HCT116 (cell line): Measurements from ENCODE around the gene FGD5. TPM values are rescaled to one million over a fixed set of nuclear protein-coding genes. Genes with fewer than 3 reads are reported as not detected.

Experiments used
- ATAC-seq: fragments of 200-7000 bp; cut with Tn5 transposase; 2 replicates; pipeline ENCODE4 v1.9.1; 2020; ENCODE audit warnings: mild to moderate bottlenecking, moderate library complexity
- BruUV-seq: library from RNA; stranded (reverse); fragments of 400-500 nt; replicated peaks from 2 replicates; lab custom pipeline; 2021; lab: Mats Ljungman, UMichigan
- CTCF ChIA-PET: fragments of 300-600 bp; sonication (Branson Sonifier 250); formaldehyde crosslinking; loops from one replicate; lab custom pipeline; 2021; ENCODE audit warnings: antibody characterized with exemption; lab: Charles Lee
- POLR2A ChIA-PET: fragments of 300-600, 350-600 bp; sonication (Branson Sonifier 250); formaldehyde crosslinking; loops from one replicate; lab custom pipeline; 2021; ENCODE audit warnings: antibody characterized with exemption; lab: Charles Lee
- RAD21 ChIA-PET, 2 experiments: fragments of 300-600 bp; sonication (Branson Sonifier 250); formaldehyde crosslinking; loops; one replicate each; lab custom pipeline; 2023; ENCODE audit warnings: low total read pairs in 2 of 2; ENCODE audit not compliant: uncharacterized antibody in 2 of 2, unreplicated experiment in 2 of 2, low non-redundant PET in 1 of 2; lab: Charles Lee
- DNase-seq: peaks from one replicate; pipeline ENCODE4 v3.0.0-alpha.2; 2010; ENCODE audit warnings: low read depth, low spot score
- H2AFZ ChIP-seq: fragments of 200-600 bp; shearing (Covaris generic), sonication (generic); 2 replicates; pipeline ENCODE4 v1.6.1; 2017; ENCODE audit warnings: low read depth, mixed run types, mixed read lengths, antibody characterized with exemption, low read length; ENCODE audit not compliant: poor library complexity, severe bottlenecking
- H3K27ac ChIP-seq: 2 replicates; pipeline ENCODE4 v1.5.1; 2012; ENCODE audit warnings: low read depth, low read length
- H3K27me3 ChIP-seq: fragments of 200-600 bp; sonication (generic); 2 replicates; pipeline ENCODE4 v1.6.1; 2016; ENCODE audit warnings: mixed run types, low read length, mixed read lengths; ENCODE audit not compliant: insufficient read depth
- H3K36me3 ChIP-seq, 2 experiments: fragments of 200-500 bp in 1 of 2; fragments of 200-600 bp in 1 of 2; sonication (Bioruptor generic) in 1 of 2; sonication (generic) in 1 of 2; 2 replicates each; pipeline versions ENCODE4 v1.5.1 to v1.6.1; 2014 to 2016; ENCODE audit warnings: low read length in 2 of 2, inconsistent platforms in 1 of 2, mixed read lengths in 1 of 2, mixed run types in 1 of 2; ENCODE audit not compliant: insufficient read depth in 2 of 2, control insufficient read depth in 1 of 2
- H3K4me1 ChIP-seq, 2 experiments: fragments of 200-600 bp in 1 of 2; sonication (generic) in 1 of 2; 2 replicates each; pipeline versions ENCODE4 v1.5.1 to v1.6.1; 2012 to 2017; ENCODE audit warnings: low read length in 2 of 2, inconsistent platforms in 1 of 2, mild to moderate bottlenecking in 1 of 2, mixed read lengths in 1 of 2, mixed run types in 1 of 2, moderate library complexity in 1 of 2; ENCODE audit not compliant: insufficient read depth in 2 of 2, control insufficient read depth in 1 of 2
- H3K4me2 ChIP-seq: fragments of 200-600 bp; sonication (generic); 2 replicates; pipeline ENCODE4 v1.6.1; 2017; ENCODE audit warnings: mixed run types, low read length, mixed read lengths
- H3K4me3 ChIP-seq, 2 experiments: fragments of 200-600 bp in 1 of 2; sonication (generic) in 1 of 2; replicated peaks in 1 of 2; 2 replicates each; pipeline ENCODE4 v1.5.1; 2011 to 2016; ENCODE audit warnings: low read length in 2 of 2, control low read depth in 1 of 2, low read depth in 1 of 2, mild to moderate bottlenecking in 1 of 2, mixed read lengths in 1 of 2, mixed run types in 1 of 2
- H3K79me2 ChIP-seq: fragments of 200-600 bp; sonication (generic); 2 replicates; pipeline ENCODE4 v1.6.1; 2017; ENCODE audit warnings: mild to moderate bottlenecking, mixed run types, low read length, moderate library complexity, mixed read lengths; ENCODE audit not compliant: insufficient read depth
- H3K9ac ChIP-seq: fragments of 200-600 bp; sonication (generic); 2 replicates; pipeline ENCODE4 v1.6.1; 2016; ENCODE audit warnings: low read length, mixed read lengths
- H3K9me2 ChIP-seq: fragments of 200-600 bp; sonication (generic), shearing (Covaris generic); 2 replicates; pipeline ENCODE4 v1.6.1; 2017; ENCODE audit warnings: mixed run types, mild to moderate bottlenecking, moderate library complexity; ENCODE audit not compliant: insufficient read depth
- H3K9me3 ChIP-seq, 2 experiments: fragments of 200-500 bp in 1 of 2; fragments of 200-600 bp in 1 of 2; sonication (Bioruptor generic) in 1 of 2; sonication (generic) in 1 of 2; 2 replicates each; pipeline ENCODE4 v1.6.1; 2014 to 2017; ENCODE audit warnings: low read length in 2 of 2, mixed read lengths in 2 of 2, inconsistent platforms in 1 of 2, low read depth in 1 of 2, mild to moderate bottlenecking in 1 of 2, mixed run types in 1 of 2, moderate library complexity in 1 of 2; ENCODE audit not compliant: control insufficient read depth in 1 of 2, insufficient read depth in 1 of 2
- H4K20me1 ChIP-seq: fragments of 200-600 bp; sonication (generic), shearing (Covaris generic); 2 replicates; pipeline ENCODE4 v1.6.1; 2017; ENCODE audit warnings: mixed run types, mild to moderate bottlenecking, moderate library complexity; ENCODE audit not compliant: insufficient read depth
- EGR1 ChIP-seq: IDR thresholded peaks from 2 replicates; pipeline ENCODE4 v1.6.1; 2012; ENCODE audit warnings: low read depth
- ELF1 ChIP-seq: IDR thresholded peaks from 2 replicates; pipeline ENCODE4 v1.6.1; 2012; ENCODE audit warnings: low read depth, borderline replicate concordance
- EZH2 ChIP-seq: fragments of 200-600 bp; sonication (generic); IDR thresholded peaks from 2 replicates; pipeline ENCODE4 v1.6.1; 2017; ENCODE audit warnings: antibody characterized with exemption, mixed run types
- EZH2phosphoT487 ChIP-seq: fragments of 200-600 bp; IDR thresholded peaks from 2 replicates; pipeline ENCODE4 v1.6.1; 2018; ENCODE audit warnings: antibody characterized with exemption, borderline replicate concordance
- FOSL1 ChIP-seq: IDR thresholded peaks from 2 replicates; pipeline ENCODE4 v1.6.1; 2012; ENCODE audit warnings: low read depth
- POLR2A ChIP-seq: IDR thresholded peaks from 2 replicates; pipeline ENCODE4 v1.7.0; 2011; ENCODE audit warnings: borderline replicate concordance; ENCODE audit not compliant: insufficient read depth, insufficient read length; ENCODE audit errors: extremely low read depth
- POLR2AphosphoS5 ChIP-seq: IDR thresholded peaks from 2 replicates; pipeline ENCODE4 v1.6.1; 2011; ENCODE audit warnings: mild to moderate bottlenecking, low read depth, low read length, moderate library complexity
- RAD21 ChIP-seq: IDR thresholded peaks from 2 replicates; pipeline ENCODE4 v1.6.1; 2012; ENCODE audit warnings: low read depth, mild to moderate bottlenecking
- REST ChIP-seq: IDR thresholded peaks from 2 replicates; pipeline ENCODE4 v1.6.1; 2012; ENCODE audit warnings: low read depth
- TCF7L2 ChIP-seq: IDR thresholded peaks from 2 replicates; pipeline ENCODE4 v1.7.0; 2011; ENCODE audit warnings: borderline replicate concordance, inconsistent platforms; ENCODE audit not compliant: insufficient read depth, insufficient read length; ENCODE audit errors: extremely low read depth
- YY1 ChIP-seq: IDR thresholded peaks from 2 replicates; pipeline ENCODE4 v1.6.1; 2011; ENCODE audit warnings: low read length, low read depth, moderate library complexity, mild to moderate bottlenecking; ENCODE audit not compliant: insufficient replicate concordance; ENCODE audit errors: extremely low read depth
- ZBTB33 ChIP-seq: IDR thresholded peaks from 2 replicates; pipeline ENCODE4 v1.6.1; 2011; ENCODE audit warnings: mild to moderate bottlenecking, low read length, moderate library complexity; ENCODE audit not compliant: insufficient replicate concordance; ENCODE audit errors: extremely low read depth
- ZNF274 ChIP-seq: fragments of 200-500 bp; sonication (Bioruptor generic); IDR thresholded peaks from 2 replicates; pipeline ENCODE4 v1.6.1; 2014; ENCODE audit warnings: mild to moderate bottlenecking, low read depth, low read length, inconsistent platforms
- intact Hi-C: fragments of 100-400 bp; cut with micrococcal nuclease; formaldehyde crosslinking; loops from 2 replicates; pipeline ENCODE4 v1.10.0; 2022
- total RNA-seq: library from RNA; stranded (reverse); gene quantifications from one replicate; pipeline ENCODE4 v1.2.1, GENCODE V29; 2021; ENCODE audit not compliant: unreplicated experiment
- TF ChIP-seq, protein P1 (sequence below): IDR thresholded peaks from 2 replicates; pipeline ENCODE4 v1.6.1; 2012
- TF ChIP-seq, protein P2 (sequence below): IDR thresholded peaks from 2 replicates; pipeline ENCODE4 v1.6.1; 2012

FGD5 gene
- total RNA-seq, 1 experiment from 2014 or later: 0.22 TPM

DNA sequence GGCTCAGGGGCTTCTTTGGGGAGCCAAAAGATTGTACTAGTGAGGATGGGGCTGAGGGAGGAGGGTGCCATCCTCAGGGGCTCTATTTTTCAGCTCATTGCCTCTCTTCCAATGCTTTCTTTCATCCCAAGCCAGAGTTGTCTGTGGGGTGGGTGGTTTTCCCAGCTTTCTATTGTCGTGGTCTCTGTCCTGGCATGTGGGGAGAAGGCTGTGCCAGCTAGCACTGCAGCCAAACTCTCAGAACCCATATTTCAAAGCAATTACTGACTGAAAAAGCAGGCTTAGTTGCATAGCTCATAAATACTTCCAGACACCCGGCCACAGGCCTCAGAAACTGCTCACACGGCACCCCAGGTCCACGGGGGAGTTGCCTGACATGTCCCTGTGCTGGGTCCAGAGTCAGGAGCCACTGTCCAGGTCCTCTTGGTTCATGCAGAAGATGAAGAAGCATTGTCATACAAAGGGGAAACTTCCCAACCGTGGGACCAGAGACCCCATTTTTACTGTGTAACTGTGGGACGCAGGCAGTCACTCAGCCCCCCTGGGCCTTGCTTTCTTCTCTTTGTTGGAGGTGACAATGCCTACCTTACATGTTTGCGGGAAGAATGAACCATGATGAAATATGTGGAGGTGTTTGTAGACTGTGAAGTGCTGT, 27.6 kb downstream of the FGD5 start:
- RAD21 ChIA-PET: no interaction called here
- Histone ChIP-seq H2AFZ (no peak overlapping the region), H3K4me1 (peaks cover 10 to 15% of the 10 kb centered on the region in 2 experiments), H3K4me2 (no peak overlapping the region), H4K20me1 (no peaks in the 10 kb centered on the region)
- no peak for ATAC-seq
- TF ChIP-seq EGR1: no peak
- no peak for TF ChIP-seq ZBTB33
- TF ChIP-seq, protein P1, sequence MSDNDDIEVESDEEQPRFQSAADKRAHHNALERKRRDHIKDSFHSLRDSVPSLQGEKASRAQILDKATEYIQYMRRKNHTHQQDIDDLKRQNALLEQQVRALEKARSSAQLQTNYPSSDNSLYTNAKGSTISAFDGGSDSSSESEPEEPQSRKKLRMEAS: no peak
- TF ChIP-seq YY1: no peak
- no peak for TF ChIP-seq TCF7L2
- no peak for TF ChIP-seq REST
- TF ChIP-seq EZH2: no peak
- TF ChIP-seq ZNF274: no peak
- no peak for TF ChIP-seq EZH2phosphoT487
- TF ChIP-seq POLR2A: no peak
- TF ChIP-seq RAD21: no peak
- no peak for TF ChIP-seq ELF1
- TF ChIP-seq, protein P2, sequence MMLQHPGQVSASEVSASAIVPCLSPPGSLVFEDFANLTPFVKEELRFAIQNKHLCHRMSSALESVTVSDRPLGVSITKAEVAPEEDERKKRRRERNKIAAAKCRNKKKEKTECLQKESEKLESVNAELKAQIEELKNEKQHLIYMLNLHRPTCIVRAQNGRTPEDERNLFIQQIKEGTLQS: no peak
- TF ChIP-seq POLR2AphosphoS5: no peak
- TF ChIP-seq FOSL1: no peak
- TF ChIP-seq, all 23 proteins: peak for 0
- H3K79me2 ChIP-seq: no peaks in the 10 kb centered on the region
- H3K27ac ChIP-seq: no peak overlapping the region
- ChIA-PET POLR2A (no interaction called here), CTCF (no interaction called here)
- intact Hi-C loops: no loop called here
- H3K9me2 ChIP-seq: no peaks in the 10 kb centered on the region
- no peak overlapping the region for H3K4me3 ChIP-seq
- no peak for DNase-seq
- no peaks in the 10 kb centered on the region for H3K36me3 ChIP-seq
- H3K9ac ChIP-seq: no peak overlapping the region
- peaks cover 5% of the 10 kb centered on the region; the same call in 1 of the 2 replicates for H3K27me3 ChIP-seq
- no TSS peak for BruUV-seq
- no peaks in the 10 kb centered on the region for H3K9me3 ChIP-seq
